ENCODE results near the gene ADGB.

The ADGB gene

GRCh38 chr6:146635165-146635564 lies 36.4 kb downstream of the ADGB start:
- ChIA-PET CTCF (no interaction called here), POLR2A (no interaction called here)
- no peak for TF ChIP-seq BHLHE40 (IDR thresholded peaks at IDR 0.05; ENCODE audit: borderline replicate concordance)
- no peak for TF ChIP-seq NFRKB (IDR thresholded peaks at IDR 0.05)
- TF ChIP-seq ARNT (IDR thresholded peaks at IDR 0.05) = no peak
- no peak for TF ChIP-seq FOXM1 (IDR thresholded peaks at IDR 0.05; ENCODE audit: borderline replicate concordance)
- TF ChIP-seq CTBP1 (IDR thresholded peaks at IDR 0.05; ENCODE audit: borderline replicate concordance) = no peak
- no peak for TF ChIP-seq LEF1 (IDR thresholded peaks at IDR 0.05; ENCODE audit: borderline replicate concordance)
- no peak for TF ChIP-seq FOXK2 (IDR thresholded peaks at IDR 0.05)
- no peak for TF ChIP-seq SP1 (IDR thresholded peaks at IDR 0.05)
- TF ChIP-seq ZNF384 (IDR thresholded peaks at IDR 0.05) = no peak
- no peak for TF ChIP-seq ELF4 (IDR thresholded peaks at IDR 0.05)
- no peak for TF ChIP-seq SUZ12 (IDR thresholded peaks at IDR 0.05)
- TF ChIP-seq TARDBP (IDR thresholded peaks at IDR 0.05) = no peak
- TF ChIP-seq PKNOX1 (IDR thresholded peaks at IDR 0.05) = no peak
- TF ChIP-seq L3MBTL2 (conservative IDR thresholded peaks at IDR 0.05) = no peak
- no peak for TF ChIP-seq FOXA1 (IDR thresholded peaks at IDR 0.05)
- no peak for DNase-seq (ENCODE audit: extremely low spot score)

- no peak for DNase-seq (ENCODE audit: extremely low spot score)
- TF ChIP-seq ARNT (IDR thresholded peaks at IDR 0.05) (no peak), FOXM1 (IDR thresholded peaks at IDR 0.05; ENCODE audit: borderline replicate concordance) (no peak), ELF4 (IDR thresholded peaks at IDR 0.05) (no peak), SUZ12 (IDR thresholded peaks at IDR 0.05) (no peak), HDGF (IDR thresholded peaks at IDR 0.05; ENCODE audit: borderline replicate concordance) (no peak), LEF1 (IDR thresholded peaks at IDR 0.05; ENCODE audit: borderline replicate concordance) (no peak), PKNOX1 (IDR thresholded peaks at IDR 0.05) (no peak), CTBP1 (IDR thresholded peaks at IDR 0.05; ENCODE audit: borderline replicate concordance) (no peak), NFRKB (IDR thresholded peaks at IDR 0.05) (no peak), L3MBTL2 (conservative IDR thresholded peaks at IDR 0.05) (no peak), BHLHE40 (IDR thresholded peaks at IDR 0.05; ENCODE audit: borderline replicate concordance) (no peak), FOXK2 (IDR thresholded peaks at IDR 0.05) (no peak), TARDBP (IDR thresholded peaks at IDR 0.05) (no peak), ZNF384 (IDR thresholded peaks at IDR 0.05) (no peak), FOXA1 (IDR thresholded peaks at IDR 0.05) (no peak), SP1 (IDR thresholded peaks at IDR 0.05) (no peak)
- ChIA-PET POLR2A (interaction anchor here (0.6 kb wide), 1 partner anchor 90 kb away, joined by 3 read pairs; no protein-coding TSS in a partner anchor), CTCF (no interaction called here)
Observed at GRCh38 chr6:146636481-146636880, 37.7 kb downstream of the ADGB start.

- ChIA-PET POLR2A (no interaction called here), CTCF (no interaction called here)
- TF ChIP-seq L3MBTL2 (conservative IDR thresholded peaks at IDR 0.05) (no peak), TARDBP (IDR thresholded peaks at IDR 0.05) (no peak), CTBP1 (IDR thresholded peaks at IDR 0.05; ENCODE audit: borderline replicate concordance) (no peak), PKNOX1 (IDR thresholded peaks at IDR 0.05) (no peak)
- no peak for DNase-seq (ENCODE audit: extremely low spot score)
Observed at GRCh38 chr6:146642921-146643320, 44.1 kb downstream of the ADGB start.

- no peak for TF ChIP-seq SP1 (IDR thresholded peaks at IDR 0.05)
- TF ChIP-seq CTBP1 (IDR thresholded peaks at IDR 0.05; ENCODE audit: borderline replicate concordance) = no peak
- no peak for TF ChIP-seq FOXK2 (IDR thresholded peaks at IDR 0.05)
- no peak for TF ChIP-seq ARNT (IDR thresholded peaks at IDR 0.05)
- TF ChIP-seq FOXM1 (IDR thresholded peaks at IDR 0.05; ENCODE audit: borderline replicate concordance) = no peak
- TF ChIP-seq SUZ12 (IDR thresholded peaks at IDR 0.05) = no peak
- no peak for TF ChIP-seq ELF4 (IDR thresholded peaks at IDR 0.05)
- no peak for TF ChIP-seq BHLHE40 (IDR thresholded peaks at IDR 0.05; ENCODE audit: borderline replicate concordance)
- ChIA-PET CTCF (interaction anchor here (0.7 kb wide), 2 partner anchors 110 to 426 kb away, joined by 3 read pairs; no protein-coding TSS in a partner anchor), POLR2A (no interaction called here)
- DNase-seq (ENCODE audit: extremely low spot score) = no peak
Observed at GRCh38 chr6:146650799-146651481, 52.2 kb downstream of the ADGB start.

GRCh38 chr6:146651482-146651863 lies 52.7 kb downstream of the ADGB start:
- ChIA-PET CTCF (no interaction called here), POLR2A (no interaction called here)
- TF ChIP-seq FOXK2 (IDR thresholded peaks at IDR 0.05) (no peak), PKNOX1 (IDR thresholded peaks at IDR 0.05) (no peak), SP1 (IDR thresholded peaks at IDR 0.05) (no peak), NFRKB (IDR thresholded peaks at IDR 0.05) (no peak), HDGF (IDR thresholded peaks at IDR 0.05; ENCODE audit: borderline replicate concordance) (no peak), SUZ12 (IDR thresholded peaks at IDR 0.05) (no peak), CTBP1 (IDR thresholded peaks at IDR 0.05; ENCODE audit: borderline replicate concordance) (no peak), BHLHE40 (IDR thresholded peaks at IDR 0.05; ENCODE audit: borderline replicate concordance) (no peak), ARNT (IDR thresholded peaks at IDR 0.05) (no peak), ELF4 (IDR thresholded peaks at IDR 0.05) (no peak), LEF1 (IDR thresholded peaks at IDR 0.05; ENCODE audit: borderline replicate concordance) (no peak), FOXM1 (IDR thresholded peaks at IDR 0.05; ENCODE audit: borderline replicate concordance) (no peak), FOXA1 (IDR thresholded peaks at IDR 0.05) (no peak), L3MBTL2 (conservative IDR thresholded peaks at IDR 0.05) (no peak), ZNF384 (IDR thresholded peaks at IDR 0.05) (no peak), TARDBP (IDR thresholded peaks at IDR 0.05) (no peak)
- DNase-seq (ENCODE audit: extremely low spot score) = no peak
